Daoy (cell line): Measurements from ENCODE around the gene PTPRN2. TPM values are rescaled to one million over a fixed set of nuclear protein-coding genes. Genes with fewer than 3 reads are reported as not detected.
"Not testable (repeated sequence)": the region's sequence is repeated elsewhere in the genome, so short reads cannot be mapped to it uniquely, and the experiment has no call there.

Source experiments
- DNase-seq: peaks from one replicate; pipeline ENCODE4 v3.0.0-alpha.2; 2015; ENCODE audit warnings: low read depth
- total RNA-seq: library from RNA; depleted of rRNA; stranded (reverse); fragments of >200 nt; shearing (Covaris generic); gene quantifications from 2 replicates; pipeline ENCODE4 v1.2.3, GENCODE V29; 2014

Gene PTPRN2
- total RNA-seq, 1 experiment from 2014 or later: 8.3 TPM

- DNase-seq: no peak
Measured at GRCh38 chr7:158366916-158367633, 220.5 kb downstream of the PTPRN2 start.

DNA sequence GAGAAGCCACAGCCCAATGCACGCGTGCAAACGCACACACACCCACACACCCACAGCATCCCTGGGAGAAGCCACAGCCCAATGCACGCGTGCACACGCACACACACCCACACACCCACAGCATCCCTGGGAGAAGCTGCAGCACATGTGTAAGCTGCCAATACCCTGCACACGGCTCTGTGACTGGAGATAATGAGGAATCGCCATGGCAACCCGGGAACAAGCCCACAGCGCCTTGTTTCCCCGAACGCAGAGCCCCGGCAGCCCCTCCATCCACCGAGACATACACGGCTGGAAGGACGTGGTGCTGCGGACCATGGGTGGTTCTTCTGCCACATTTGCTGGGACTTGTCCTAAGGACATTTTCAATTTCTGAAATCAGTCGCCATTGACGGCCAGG is 221.3 kb downstream of the PTPRN2 start:
- DNase-seq: no peak

GRCh38 chr7:158365267-158365666 is 222.4 kb downstream of the PTPRN2 start:
- no peak for DNase-seq

DNA sequence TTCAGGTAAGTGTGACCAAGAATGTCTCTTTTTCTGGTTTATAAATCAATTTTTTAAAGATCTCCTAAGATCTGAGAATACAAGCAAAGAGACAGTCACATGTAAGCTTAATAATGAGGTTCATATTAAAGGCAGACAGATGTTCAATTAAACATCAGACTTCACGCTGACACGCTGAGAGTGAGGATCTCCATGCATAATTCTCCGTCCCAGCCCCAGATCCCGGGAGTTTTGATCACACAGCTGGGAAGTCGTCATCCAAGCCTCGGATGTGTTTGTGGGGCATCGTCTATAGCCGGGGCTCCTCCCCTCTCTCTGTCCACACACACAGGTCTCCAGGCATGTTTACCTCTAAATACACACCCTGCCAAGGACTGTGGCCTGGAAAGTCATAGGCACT is 223.2 kb downstream of the PTPRN2 start:
- DNase-seq: no peak

DNA sequence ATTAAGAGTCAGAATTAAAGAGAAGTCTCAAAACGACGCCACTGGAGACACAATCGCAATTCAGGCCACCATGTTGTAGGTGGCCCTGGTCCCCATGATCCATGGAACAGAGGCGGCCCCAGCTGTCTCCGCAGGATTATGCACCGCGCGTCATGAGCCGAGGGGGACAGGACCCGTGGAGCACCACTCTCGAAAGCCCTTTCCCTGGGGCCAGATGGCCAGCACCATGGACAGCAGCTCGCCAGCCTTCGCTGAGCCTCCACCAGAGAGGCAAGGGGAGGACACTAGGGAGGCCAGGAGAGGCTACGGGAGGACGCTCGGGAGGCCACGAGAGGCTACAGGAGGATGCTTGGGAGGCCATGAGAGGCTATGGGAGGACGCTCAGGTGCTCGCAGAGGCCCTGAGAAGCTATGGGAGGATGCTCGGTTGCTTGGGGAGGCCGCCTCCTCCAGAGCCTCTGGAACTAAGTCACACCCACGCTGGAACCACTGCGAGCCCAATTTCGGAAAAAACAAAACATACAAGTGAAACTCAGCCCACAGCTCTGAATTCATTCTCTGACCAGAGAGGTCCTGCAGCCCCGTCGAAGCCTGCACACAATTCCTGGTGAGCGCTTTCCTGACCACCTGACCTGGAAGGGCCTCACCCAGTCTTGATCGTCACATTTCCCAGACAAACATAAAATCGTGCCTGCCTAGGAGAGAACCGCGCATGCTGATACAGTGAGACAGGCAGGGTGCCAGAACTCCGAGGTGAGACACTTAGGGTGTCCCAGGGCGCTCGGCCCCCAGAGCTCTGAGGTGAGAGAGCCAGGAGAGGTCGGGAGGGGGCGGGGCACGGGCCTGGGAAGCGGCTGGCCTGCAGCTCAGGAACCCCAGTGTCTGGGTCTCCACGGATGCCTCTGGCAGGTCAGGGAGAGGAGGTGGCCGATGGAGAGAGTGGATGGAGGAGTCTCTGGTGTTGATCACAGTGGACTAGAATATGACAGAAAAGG is 224.4 kb downstream of the PTPRN2 start:
- DNase-seq: peak; percentile 52

GRCh38 chr7:158362001-158362400 is 225.6 kb downstream of the PTPRN2 start:
- DNase-seq: no peak

DNA sequence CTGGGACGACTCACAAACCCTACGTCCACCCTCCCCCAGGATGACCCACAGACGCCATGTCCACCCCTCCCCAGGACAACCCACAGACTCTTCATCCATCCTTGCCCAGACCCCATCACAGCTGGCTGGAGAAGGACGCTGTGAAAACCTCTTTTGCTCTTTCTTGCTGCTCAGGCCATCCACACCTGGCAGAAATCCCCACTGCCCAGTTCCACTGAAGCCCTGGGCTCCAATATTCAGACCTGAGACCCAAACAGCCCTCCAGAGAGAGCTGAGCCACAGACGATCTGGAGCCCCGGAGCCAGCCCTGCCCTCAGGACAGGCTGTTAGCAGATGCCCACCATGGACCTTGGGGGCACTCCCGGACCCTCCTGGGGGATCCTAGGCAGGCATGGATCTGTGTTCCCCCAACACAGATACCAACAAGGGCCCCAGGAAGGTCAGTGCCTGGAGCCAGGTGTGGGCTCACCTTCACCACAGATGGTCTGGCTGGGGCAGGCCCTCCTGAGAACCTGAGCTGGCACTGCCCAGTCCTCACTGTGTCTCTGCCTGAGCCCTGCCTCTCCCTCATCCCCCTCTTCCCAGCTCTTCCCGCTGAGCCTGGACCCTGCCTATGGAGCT is 226.2 kb downstream of the PTPRN2 start:
- DNase-seq: no peak

GRCh38 chr7:158358926-158359645 is 228.5 kb downstream of the PTPRN2 start:
- no peak for DNase-seq

- DNase-seq: no peak
Measured at GRCh38 chr7:158357898-158358821, 229.5 kb downstream of the PTPRN2 start.

- DNase-seq: no peak
Measured at GRCh38 chr7:158357106-158357897, 230.3 kb downstream of the PTPRN2 start.

- no peak for DNase-seq
Measured at GRCh38 chr7:158356454-158356853, 231.2 kb downstream of the PTPRN2 start.

- DNase-seq: peak; percentile 53
Measured at GRCh38 chr7:158355456-158356065, 232.1 kb downstream of the PTPRN2 start.

DNA sequence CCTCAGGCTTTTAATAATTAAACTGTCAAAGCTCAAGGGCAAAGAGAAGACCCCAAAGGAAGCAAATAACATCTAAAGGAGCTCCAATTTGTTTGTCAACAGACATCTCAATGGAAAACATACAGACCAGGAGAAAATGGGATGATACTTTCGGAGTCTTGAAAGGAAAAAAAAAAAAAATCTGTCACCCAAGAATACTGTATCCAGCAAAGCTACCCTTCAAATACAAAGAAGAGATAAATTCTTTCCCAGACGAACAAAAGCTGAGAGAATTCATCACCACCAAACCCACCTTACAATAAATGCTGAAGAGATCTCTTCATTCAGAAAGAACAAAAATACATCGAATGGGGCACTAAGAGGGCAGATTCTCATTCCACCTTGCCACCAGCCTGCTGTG is 232.8 kb downstream of the PTPRN2 start:
- no peak for DNase-seq

DNA sequence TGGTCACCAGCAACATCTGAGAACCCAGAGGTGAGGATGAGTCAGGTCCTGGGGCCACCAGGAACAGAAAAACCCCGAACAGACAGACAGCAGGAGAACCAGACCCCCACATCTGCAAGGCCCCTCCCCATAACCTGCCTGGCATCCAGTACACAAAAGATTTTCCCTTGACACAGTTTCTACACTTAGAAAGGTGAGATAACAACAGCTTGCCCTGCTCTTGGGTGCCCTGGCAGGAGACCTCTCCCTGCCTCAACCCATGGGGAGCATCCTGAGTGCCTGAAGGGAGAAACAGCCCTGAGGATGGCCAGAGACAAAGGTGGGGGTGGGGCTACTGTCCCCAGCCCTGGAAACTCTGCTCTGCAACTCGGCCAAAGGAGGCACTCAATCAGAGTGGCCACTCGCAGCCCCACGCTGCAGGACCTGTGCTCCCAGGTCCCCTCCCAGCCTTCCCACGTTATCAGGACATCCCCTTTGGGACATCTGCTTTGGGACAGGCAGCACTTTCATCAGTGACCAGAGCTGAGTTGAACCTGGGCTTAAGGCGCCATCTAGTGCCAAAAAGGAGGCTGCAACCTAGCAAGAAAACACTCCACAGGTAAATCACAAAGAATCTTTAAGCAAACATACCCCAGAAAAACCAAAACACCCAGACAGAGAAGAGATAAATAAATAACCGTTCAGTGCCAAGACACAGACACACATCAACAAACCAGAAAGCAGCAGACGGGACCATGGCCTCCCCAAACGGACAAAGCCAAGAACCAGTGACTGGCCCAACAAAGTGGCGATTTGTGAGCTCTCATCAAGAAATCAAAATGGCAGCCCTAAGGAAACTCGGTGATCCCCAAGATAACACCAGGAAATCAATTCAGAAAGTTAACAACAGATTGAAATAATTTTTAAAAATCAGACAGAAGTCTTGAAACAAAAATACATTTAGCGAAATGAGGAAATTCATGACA is 233.7 kb downstream of the PTPRN2 start:
- peak; percentile 45 for DNase-seq

- not testable (repeated sequence) for DNase-seq
Measured at GRCh38 chr7:158351899-158352729, 235.5 kb downstream of the PTPRN2 start.

DNA sequence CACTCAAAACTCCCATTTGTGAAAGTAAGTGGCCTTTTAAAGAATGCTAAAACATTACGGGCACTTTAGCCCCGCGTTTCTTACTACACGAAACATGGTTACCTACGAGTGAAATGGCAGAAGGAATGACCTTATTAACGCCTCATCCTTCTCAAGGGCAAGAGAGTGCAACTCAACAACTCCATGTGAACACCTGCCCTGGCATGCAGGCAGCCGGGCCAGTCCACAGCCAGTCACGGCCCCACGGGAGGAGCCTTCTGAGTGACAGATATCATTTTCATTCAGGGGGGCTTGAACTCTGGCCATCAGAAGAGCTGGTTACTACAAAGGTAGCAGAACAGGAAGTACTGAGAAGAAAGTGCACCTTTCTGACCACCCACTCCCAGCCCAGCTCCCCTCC is 236.1 kb downstream of the PTPRN2 start:
- no peak for DNase-seq

DNA sequence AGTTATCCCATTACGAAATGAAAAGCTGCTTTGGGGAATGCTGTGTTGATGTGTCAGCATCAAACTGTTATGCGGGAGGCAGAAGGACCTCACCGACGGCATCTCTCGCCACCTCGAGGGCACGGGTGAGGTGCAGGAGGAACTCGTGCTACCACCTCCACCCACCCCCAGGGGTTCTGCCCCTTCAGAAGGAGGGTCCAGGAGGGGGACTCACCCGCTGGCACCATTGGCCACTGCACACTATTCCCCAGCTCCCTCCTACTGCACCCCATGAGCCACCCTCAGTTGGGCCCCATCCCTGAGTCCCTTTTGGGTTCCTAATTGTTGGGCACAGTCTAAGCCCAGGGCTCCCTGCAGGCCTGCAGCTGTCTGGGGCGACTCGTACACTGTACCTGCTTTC is 236.6 kb downstream of the PTPRN2 start:
- no peak for DNase-seq
